Measurements from ENCODE around the gene KIF20A.

KIF20A gene

GRCh38 chr5:138159666-138160065 is 19.2 kb upstream of the KIF20A start:
- DNase-seq = no peak
- Histone ChIP-seq H3K27ac (no peak overlapping the region), H3K36me3 (peaks cover 87% of the 10 kb centered on the region), H3K9me3 (ENCODE audit: severe bottlenecking) (no peaks in the 10 kb centered on the region), H3K4me3 (ENCODE audit: low read depth, low read length) (no peak overlapping the region), H3K27me3 (ENCODE audit: insufficient read depth, low read depth, severe bottlenecking) (no peaks in the 10 kb centered on the region)
- no peak for TF ChIP-seq CTCF (IDR thresholded peaks at IDR 0.05; ENCODE audit: low read depth, low read length)

- TF ChIP-seq CTCF (IDR thresholded peaks at IDR 0.05; ENCODE audit: low read depth, low read length) = no peak
- Histone ChIP-seq H3K27me3 (ENCODE audit: insufficient read depth, low read depth, severe bottlenecking) (no peaks in the 10 kb centered on the region), H3K27ac (no peak overlapping the region), H3K36me3 (peaks cover 97% of the 10 kb centered on the region), H3K9me3 (ENCODE audit: severe bottlenecking) (no peaks in the 10 kb centered on the region), H3K4me3 (ENCODE audit: low read depth, low read length) (no peak overlapping the region)
- DNase-seq = no peak
These were observed 18.2 kb upstream of the KIF20A start for GRCh38 chr5:138160706-138161105.

GRCh38 chr5:138163721-138164120 is 15.2 kb upstream of the KIF20A start:
- Histone ChIP-seq H3K27me3 (ENCODE audit: insufficient read depth, low read depth, severe bottlenecking) (no peaks in the 10 kb centered on the region), H3K36me3 (peaks cover 98% of the 10 kb centered on the region), H3K4me3 (ENCODE audit: low read depth, low read length) (no peak overlapping the region), H3K27ac (no peak overlapping the region), H3K9me3 (ENCODE audit: severe bottlenecking) (no peaks in the 10 kb centered on the region)
- no peak for TF ChIP-seq CTCF (IDR thresholded peaks at IDR 0.05; ENCODE audit: low read depth, low read length)
- DNase-seq = no peak

- H3K36me3 ChIP-seq = peaks cover 95% of the 10 kb centered on the region
- TF ChIP-seq CTCF (IDR thresholded peaks at IDR 0.05; ENCODE audit: low read depth, low read length) = no peak
- no peaks in the 10 kb centered on the region for H3K27me3 ChIP-seq (ENCODE audit: insufficient read depth, low read depth, severe bottlenecking)
- H3K4me3 ChIP-seq (ENCODE audit: low read depth, low read length) = no peak overlapping the region
- DNase-seq = no peak
- H3K9me3 ChIP-seq (ENCODE audit: severe bottlenecking) = no peaks in the 10 kb centered on the region
- H3K27ac ChIP-seq = no peak overlapping the region
These were observed 9.8 kb upstream of the KIF20A start for GRCh38 chr5:138169124-138169523.

- H3K27ac ChIP-seq = no peak overlapping the region
These were observed 8.6 kb upstream of the KIF20A start for GRCh38 chr5:138170299-138170698.

More at GRCh38 chr5:138170299-138170698, 8.6 kb upstream of the KIF20A start:
- no peak for TF ChIP-seq CTCF (IDR thresholded peaks at IDR 0.05; ENCODE audit: low read depth, low read length)
- H3K36me3 ChIP-seq = peaks cover 95% of the 10 kb centered on the region
- no peak for DNase-seq
- no peak overlapping the region for H3K4me3 ChIP-seq (ENCODE audit: low read depth, low read length)
- no peaks in the 10 kb centered on the region for H3K9me3 ChIP-seq (ENCODE audit: severe bottlenecking)
- H3K27me3 ChIP-seq (ENCODE audit: insufficient read depth, low read depth, severe bottlenecking) = no peaks in the 10 kb centered on the region

Measured in WERI-Rb-1 (cell line).